Left lung (tissue), 14 donors: Measurements from ENCODE around the gene ATP11C. TPM values are rescaled to one million over a fixed set of nuclear protein-coding genes. Genes with fewer than 3 reads are reported as not detected.

Source experiments
- ATAC-seq: fragments of 200-7000 bp; cut with Tn5 transposase; one replicate; pipeline ENCODE4 v1.9.1; 2020; ENCODE audit warnings: moderate library complexity
- DNase-seq, 4 donors: peaks; one replicate each; pipeline ENCODE4 v3.0.0-alpha.2; 2013 to 2020
- H3K27ac ChIP-seq, 2 donors: fragments of 200-600 bp; sonication (generic) in 1 of 2; one replicate each; pipeline versions ENCODE4 v1.5.0 to v1.8.0; 2020 to 2021
- H3K27me3 ChIP-seq, 2 donors: fragments of 200-600 bp; sonication (generic) in 1 of 2; one replicate each; pipeline versions ENCODE4 v1.5.0 to v1.8.0; 2020 to 2021
- H3K36me3 ChIP-seq, 2 donors: fragments of 200-600 bp; sonication (generic) in 1 of 2; one replicate each; pipeline versions ENCODE4 v1.5.0 to v1.8.0; 2020 to 2021
- H3K4me1 ChIP-seq, 2 donors: fragments of 200-600 bp; one replicate each; pipeline ENCODE4 v1.8.0; 2021
- H3K4me3 ChIP-seq, 2 donors: fragments of 200-600 bp; sonication (generic) in 1 of 2; one replicate each; pipeline versions ENCODE4 v1.5.0 to v1.8.0; 2020 to 2021; ENCODE audit warnings: mild to moderate bottlenecking in 1 of 2
- H3K9me3 ChIP-seq, 2 donors: fragments of 200-600 bp; sonication (generic) in 1 of 2; one replicate each; pipeline versions ENCODE4 v1.5.0 to v1.8.0; 2020 to 2021
- intact Hi-C, 2 donors: fragments of 100-400 bp; cut with DNase I; formaldehyde crosslinking; loops; one replicate each; pipeline versions ENCODE4 v1.11.2 to v1.14.2; 2022
- long read RNA-seq, 12 donors: library from polyadenylated mRNA in 2 of 12; unstranded in 2 of 12; transcript quantifications; one replicate each; pipeline ENCODE4 v2.0.0 and lab custom pipeline, GENCODE V29; 2019 to 2026
- polyA plus RNA-seq, 6 donors: library from polyadenylated mRNA; unstranded; fragments of 120-200 nt; gene quantifications; one replicate each; pipeline ENCODE4 v1.2.1, GENCODE V29; 2013; ENCODE audit not compliant: insufficient read length in 6 of 6
- total RNA-seq, 2 donors: library from RNA; stranded (reverse); fragmentation: NEBNext Ultra II Directional; extraction: Animal tissue kit (Norgen Biotek cat#: 25700); gene quantifications; one replicate each; pipeline ENCODE4 v1.2.1, GENCODE V29; 2021
- TF ChIP-seq, protein P1 (sequence below), 2 donors: fragments of 200-600 bp; sonication (generic) in 1 of 2; IDR thresholded peaks; one replicate each; pipeline versions ENCODE4 v1.5.0 to v1.8.0; 2021; ENCODE audit warnings: antibody characterized with exemption in 2 of 2
- donor health status: DM: no; HTN: yes; CAD: no.
- donor health status: DM: no; HTN: no; CAD: no.

ATP11C gene
- total RNA-seq (10 to 100 TPM; 11.1 to 15.9 TPM), polyA plus RNA-seq (10 to 100 TPM; 21.6 to 24.7 (median 23.4) TPM)
- long read RNA-seq, donor 1, partial matches to known transcripts: 0 of 1 reads
- long read RNA-seq, donor 1, other reads (novel, unspliced or antisense): 0 of 1 reads
- long read RNA-seq, donor 2: 0 reads
- long read RNA-seq, donor 3: 0 reads
- long read RNA-seq, donor 4, partial matches to known transcripts: 2 of 2 reads
- long read RNA-seq, donor 4, other reads (novel, unspliced or antisense): 0 of 2 reads
- long read RNA-seq, donor 5: 0 reads
- long read RNA-seq, donor 6: 0 reads
- long read RNA-seq, donor 7: 0 reads
- long read RNA-seq, donor 8: 0 reads
- long read RNA-seq, donor 9: 0 reads
- long read RNA-seq, donor 10, partial matches to known transcripts: 0 of 1 reads
- long read RNA-seq, donor 10, other reads (novel, unspliced or antisense): 1 of 1 reads
- long read RNA-seq, donor 11: 0 reads
- long read RNA-seq, donor 12: 0 reads

DNA sequence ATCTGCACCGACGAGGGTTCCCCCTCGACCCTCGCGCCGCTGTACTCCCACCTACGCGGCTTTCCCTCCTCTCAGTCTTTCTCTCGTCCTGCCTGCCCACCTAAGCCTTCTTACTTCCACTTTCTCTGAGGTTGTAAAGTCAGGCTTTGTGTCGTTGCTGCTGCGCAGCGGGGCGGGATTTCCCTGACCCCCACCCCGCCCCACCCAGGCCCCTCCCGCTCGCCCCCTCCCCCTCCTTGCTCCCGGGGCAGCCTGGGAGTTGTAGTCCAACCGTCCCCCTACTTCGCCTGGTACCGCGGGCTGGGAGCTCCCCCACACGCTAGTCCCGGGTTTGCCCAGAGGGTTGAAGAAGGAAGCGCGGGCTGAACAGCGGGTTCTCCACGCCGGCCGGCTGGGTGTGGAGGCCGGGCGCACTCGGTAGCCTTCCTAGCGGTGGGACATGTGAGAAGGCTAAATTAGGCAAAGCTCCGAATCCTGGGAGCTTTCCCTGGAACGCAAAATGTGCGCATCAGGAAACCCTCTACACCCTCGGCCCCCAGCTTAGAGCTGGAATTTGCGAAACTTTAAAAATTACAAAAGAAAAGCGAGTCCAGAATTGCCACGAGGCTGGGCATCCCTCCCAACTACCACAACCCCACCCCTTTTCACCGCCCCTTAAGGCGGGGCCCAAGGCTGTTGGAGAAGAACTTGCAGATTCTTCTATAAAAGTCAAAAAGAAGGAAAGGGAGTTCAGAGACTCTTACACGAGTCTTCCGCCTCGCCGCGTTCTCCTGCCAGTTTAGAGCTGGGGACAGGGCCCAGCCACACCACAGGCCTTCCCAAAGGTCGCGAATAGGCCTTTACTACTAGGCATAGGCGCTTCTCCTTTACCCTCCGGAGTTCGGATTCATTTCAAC, at the start of gene ATP11C:
TSS of gene ATP11C (minus strand) at position 153 of the 896 bp plus-strand sequence. CDS start 1,011 bp downstream, outside the sequence.
- Histone ChIP-seq H3K9me3 (no peaks in the 10 kb centered on the region), H3K4me1 (peaks cover 0 to 3% of the 10 kb centered on the region in 2 donors), H3K36me3 (no peaks in the 10 kb centered on the region), H3K27ac (peak within 1 kb of the TSS; percentile 96), H3K4me3 (peak within 1 kb of the TSS; percentile 65 to 69), H3K27me3 (no peaks in the 10 kb centered on the region)
- DNase-seq: peak; percentile 73 to 89 (median 86)
- TF ChIP-seq, protein P1, sequence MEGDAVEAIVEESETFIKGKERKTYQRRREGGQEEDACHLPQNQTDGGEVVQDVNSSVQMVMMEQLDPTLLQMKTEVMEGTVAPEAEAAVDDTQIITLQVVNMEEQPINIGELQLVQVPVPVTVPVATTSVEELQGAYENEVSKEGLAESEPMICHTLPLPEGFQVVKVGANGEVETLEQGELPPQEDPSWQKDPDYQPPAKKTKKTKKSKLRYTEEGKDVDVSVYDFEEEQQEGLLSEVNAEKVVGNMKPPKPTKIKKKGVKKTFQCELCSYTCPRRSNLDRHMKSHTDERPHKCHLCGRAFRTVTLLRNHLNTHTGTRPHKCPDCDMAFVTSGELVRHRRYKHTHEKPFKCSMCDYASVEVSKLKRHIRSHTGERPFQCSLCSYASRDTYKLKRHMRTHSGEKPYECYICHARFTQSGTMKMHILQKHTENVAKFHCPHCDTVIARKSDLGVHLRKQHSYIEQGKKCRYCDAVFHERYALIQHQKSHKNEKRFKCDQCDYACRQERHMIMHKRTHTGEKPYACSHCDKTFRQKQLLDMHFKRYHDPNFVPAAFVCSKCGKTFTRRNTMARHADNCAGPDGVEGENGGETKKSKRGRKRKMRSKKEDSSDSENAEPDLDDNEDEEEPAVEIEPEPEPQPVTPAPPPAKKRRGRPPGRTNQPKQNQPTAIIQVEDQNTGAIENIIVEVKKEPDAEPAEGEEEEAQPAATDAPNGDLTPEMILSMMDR (IDR thresholded peaks at IDR 0.05): no peak
- intact Hi-C loops: no loop called here
- ATAC-seq: peak; percentile 95

DNA sequence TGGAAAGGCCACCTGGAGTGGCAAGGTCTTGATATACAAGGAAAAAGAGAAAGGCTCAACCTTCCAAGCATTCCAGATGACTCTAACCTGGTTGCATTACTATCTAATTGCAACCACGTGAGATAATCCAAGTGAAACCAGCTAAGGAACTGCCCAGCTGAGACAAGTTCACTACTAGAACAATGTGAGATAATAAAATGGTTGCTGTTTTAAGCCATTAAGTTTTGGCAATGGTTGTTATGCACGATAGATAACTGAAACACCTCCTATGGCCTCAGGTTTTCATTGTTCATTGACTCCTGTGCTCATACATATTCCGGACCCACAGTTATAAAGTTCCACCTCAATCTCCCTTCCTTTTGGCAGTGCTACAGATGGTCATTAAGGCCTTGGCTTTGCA, 41.6 kb upstream of the ATP11C start:
- TF ChIP-seq, protein P1 (IDR thresholded peaks at IDR 0.05): no peak
- no peaks in the 10 kb centered on the region for H3K36me3 ChIP-seq

DNA sequence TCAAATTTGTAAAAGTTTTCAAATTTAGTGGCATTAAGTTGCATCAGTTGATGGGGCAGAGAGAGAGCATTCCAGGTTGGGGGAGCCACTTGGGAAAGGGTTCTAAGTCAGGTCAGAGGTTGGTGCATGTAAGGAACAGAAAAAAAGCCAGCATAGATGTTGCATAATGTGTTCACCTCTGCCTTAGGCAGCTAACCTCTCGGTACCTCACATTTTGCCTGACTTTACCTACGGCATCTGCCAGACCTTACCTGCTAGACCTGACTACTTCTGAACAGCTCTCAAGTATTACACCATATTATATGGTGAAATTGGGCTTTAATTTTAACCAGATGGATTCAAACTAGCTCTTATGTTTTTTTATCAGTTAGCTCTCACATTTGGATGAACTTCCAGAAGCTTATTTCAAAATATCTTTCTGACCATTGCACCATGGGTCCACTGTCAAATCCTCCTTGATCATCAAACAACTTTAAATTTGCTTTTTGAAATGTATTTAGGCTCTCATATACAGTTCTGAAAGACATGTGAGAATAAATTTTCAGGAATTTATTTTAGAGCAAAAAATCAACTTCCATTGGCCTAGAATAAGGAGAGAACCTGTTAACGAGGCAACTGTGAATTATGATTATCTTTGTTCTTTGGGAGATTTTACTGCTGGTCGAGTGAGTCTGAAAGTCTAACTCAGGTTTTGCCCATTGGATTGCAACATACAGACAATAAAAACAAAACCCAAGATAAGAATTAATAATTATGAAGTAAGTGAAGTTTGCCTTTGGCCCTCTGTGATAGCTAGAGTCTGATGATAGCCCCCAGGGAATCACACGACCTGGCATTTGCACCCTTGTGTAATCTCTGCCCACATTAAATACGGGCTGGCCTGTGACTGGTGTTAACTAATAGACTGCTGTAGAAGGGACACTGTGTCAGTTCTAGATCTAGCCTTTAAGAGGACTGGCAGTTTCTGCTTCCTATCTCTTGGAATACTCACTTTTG, 40.1 kb upstream of the ATP11C start:
- H3K4me1 ChIP-seq: no peaks in the 10 kb centered on the region
- H3K27me3 ChIP-seq: peaks cover 0 to 11% of the 10 kb centered on the region in 2 donors
- TF ChIP-seq, protein P1 (IDR thresholded peaks at IDR 0.05): no peak
- no peaks in the 10 kb centered on the region for H3K9me3 ChIP-seq
- no peak for DNase-seq
- no peaks in the 10 kb centered on the region for H3K36me3 ChIP-seq
- H3K4me3 ChIP-seq: no peak overlapping the region
- H3K27ac ChIP-seq: no peak overlapping the region
- intact Hi-C loops: no loop called here
- ATAC-seq: no peak

More for the DNA sequence above, 41.6 kb upstream of the ATP11C start:
- Histone ChIP-seq H3K27me3 (peaks cover 0 to 11% of the 10 kb centered on the region in 2 donors), H3K9me3 (no peaks in the 10 kb centered on the region), H3K27ac (no peak overlapping the region), H3K4me3 (no peak overlapping the region), H3K4me1 (no peaks in the 10 kb centered on the region)
- intact Hi-C loops: no loop called here
- DNase-seq (no peak), ATAC-seq (no peak)

DNA sequence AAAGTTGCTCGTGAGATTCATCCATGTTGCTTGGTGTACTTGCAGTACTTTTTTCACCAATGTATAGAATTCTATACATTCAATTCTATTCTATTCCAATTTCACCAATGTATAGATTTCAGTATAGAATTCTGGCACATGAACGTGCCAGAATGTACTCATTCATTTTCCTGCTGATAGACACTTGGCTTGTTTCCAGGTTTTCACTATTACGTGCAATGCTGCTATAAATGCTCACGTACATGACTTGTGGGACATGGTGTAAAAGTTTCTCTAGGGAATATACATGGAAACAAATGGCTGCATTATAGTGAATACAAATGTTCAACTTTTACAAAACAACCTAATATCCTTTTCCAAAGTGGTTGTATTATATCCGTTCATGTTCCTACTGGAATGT, 39.3 kb upstream of the ATP11C start:
- Histone ChIP-seq H3K4me1 (no peaks in the 10 kb centered on the region), H3K36me3 (no peaks in the 10 kb centered on the region), H3K27ac (no peak overlapping the region), H3K27me3 (peaks cover 0 to 11% of the 10 kb centered on the region in 2 donors), H3K4me3 (no peak overlapping the region), H3K9me3 (no peaks in the 10 kb centered on the region)
- DNase-seq (no peak), ATAC-seq (no peak)
- TF ChIP-seq, protein P1 (IDR thresholded peaks at IDR 0.05): no peak
- intact Hi-C loops: no loop called here
